Measurements from ENCODE around the gene FCHSD2.

The FCHSD2 gene

GRCh38 chr11:72962084-72962483 is 180.0 kb downstream of the FCHSD2 start:
- no peak for DNase-seq

DNA sequence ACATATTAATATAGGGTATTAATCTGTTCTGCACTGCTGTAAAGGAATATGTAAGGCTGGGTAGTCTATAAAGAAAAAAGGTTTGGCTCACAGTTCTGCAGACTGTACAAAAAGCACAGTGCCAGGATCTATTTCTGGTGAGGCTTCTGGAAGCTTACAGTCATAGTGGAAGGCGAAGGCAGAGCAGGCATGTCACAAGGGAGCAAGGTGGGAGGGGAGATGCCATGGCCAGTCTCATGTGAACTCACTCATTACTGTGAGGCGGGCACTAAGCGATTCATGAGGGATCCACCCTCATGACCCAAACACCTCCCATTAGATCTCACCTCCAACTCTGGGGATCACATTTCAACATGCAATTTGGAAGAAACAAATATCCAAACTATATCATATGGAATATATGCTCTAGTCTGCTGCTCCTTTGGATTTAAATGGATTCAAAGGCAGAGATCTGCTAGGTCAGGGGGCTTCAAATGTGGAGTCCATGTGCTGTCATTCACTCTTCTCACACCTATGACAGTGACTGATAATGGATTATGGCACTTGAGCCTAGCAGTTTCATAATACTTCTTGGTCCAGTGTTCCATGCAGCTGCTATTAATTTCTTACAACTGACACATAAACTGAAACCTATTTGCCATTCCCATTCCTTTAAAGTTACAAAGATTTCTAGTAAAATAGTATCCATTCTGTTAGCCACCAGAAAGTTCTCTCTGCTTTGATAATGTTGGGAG is 182.0 kb downstream of the FCHSD2 start:
- DNase-seq, result no peak

GRCh38 chr11:72958791-72959190 is 183.3 kb downstream of the FCHSD2 start:
- no peak for DNase-seq

DNA sequence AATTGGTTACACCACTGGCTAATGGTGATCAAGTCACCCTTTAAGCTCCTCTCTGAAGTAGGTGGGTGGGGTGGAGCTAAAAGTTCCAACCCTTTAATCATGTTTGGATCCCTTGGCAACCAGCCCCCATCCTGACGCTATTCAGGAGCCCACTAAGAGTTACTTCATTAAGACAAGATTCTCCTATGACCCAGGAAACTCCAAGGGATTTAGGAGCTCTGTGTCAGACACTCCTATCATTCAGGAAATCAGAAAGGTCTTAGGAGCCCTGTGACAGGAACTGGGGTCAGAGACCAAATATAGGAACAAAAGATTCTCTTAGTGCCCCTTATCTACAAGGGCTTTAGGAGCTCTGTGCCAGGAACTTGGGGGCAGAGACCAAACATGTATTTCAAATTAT is 186.7 kb downstream of the FCHSD2 start:
- no peak for DNase-seq

- DNase-seq, result no peak
These were observed 187.3 kb downstream of the FCHSD2 start for GRCh38 chr11:72954860-72955259.

DNA sequence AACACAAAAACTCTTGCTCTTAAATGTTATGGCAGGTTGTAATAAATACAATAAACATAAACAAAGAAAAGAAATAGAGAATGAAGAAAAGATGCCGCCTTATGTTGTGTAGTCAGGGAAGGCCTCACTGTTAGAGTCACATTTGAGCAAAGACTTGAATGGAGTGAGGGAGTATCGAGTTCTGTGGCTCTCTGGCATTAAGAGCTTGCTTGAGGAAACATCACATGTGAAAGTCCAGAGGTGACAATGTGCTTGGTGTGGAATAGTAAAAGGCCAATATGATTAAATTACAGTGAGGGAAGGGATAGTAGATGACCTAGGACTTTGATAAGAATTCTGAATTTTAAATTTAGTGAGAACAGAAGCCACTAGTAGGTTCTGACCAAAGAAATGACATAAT is 188.5 kb downstream of the FCHSD2 start:
- DNase-seq, result no peak

- no peak for DNase-seq
These were observed 190.2 kb downstream of the FCHSD2 start for GRCh38 chr11:72951888-72952287.

- no peak for DNase-seq
These were observed 190.9 kb downstream of the FCHSD2 start for GRCh38 chr11:72951193-72951592.

- no peak for DNase-seq
These were observed 191.4 kb downstream of the FCHSD2 start for GRCh38 chr11:72950685-72951084.

GRCh38 chr11:72947229-72947628 is 194.9 kb downstream of the FCHSD2 start:
- no peak for DNase-seq

- DNase-seq, result no peak
These were observed 198.5 kb downstream of the FCHSD2 start for GRCh38 chr11:72943664-72944063.

DNA sequence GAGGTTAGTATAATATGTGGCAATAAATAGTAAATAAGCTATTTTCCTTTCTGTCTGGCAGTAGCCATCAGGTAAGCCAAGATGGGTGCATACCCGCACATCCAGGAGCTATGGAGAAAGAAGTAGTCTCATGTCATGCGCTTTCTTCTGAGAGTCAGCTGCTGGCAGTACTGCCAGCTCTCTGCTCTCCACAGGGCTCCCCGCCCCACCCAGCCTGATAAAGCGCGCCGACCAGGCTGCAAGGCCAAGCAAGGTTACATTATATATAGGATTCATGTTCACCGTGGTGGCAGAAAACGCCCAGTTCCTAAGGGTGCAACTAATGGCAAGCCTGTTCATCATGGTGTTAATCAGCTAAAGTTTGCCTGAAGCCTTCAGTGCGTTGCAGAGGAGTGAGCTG is 201.7 kb downstream of the FCHSD2 start:
- no peak for DNase-seq

GRCh38 chr11:72939031-72939430 is 203.1 kb downstream of the FCHSD2 start:
- DNase-seq, result no peak

GRCh38 chr11:72937439-72937838 is 204.7 kb downstream of the FCHSD2 start:
- no peak for DNase-seq

GRCh38 chr11:72935700-72936099 is 206.4 kb downstream of the FCHSD2 start:
- DNase-seq, result peak; percentile 8

GRCh38 chr11:72932132-72932570 is 210.0 kb downstream of the FCHSD2 start:
- no peak for DNase-seq

GRCh38 chr11:72930008-72930407 is 212.1 kb downstream of the FCHSD2 start:
- DNase-seq, result no peak

- no peak for DNase-seq
These were observed 212.9 kb downstream of the FCHSD2 start for GRCh38 chr11:72929256-72929655.

GRCh38 chr11:72927380-72927779 is 214.7 kb downstream of the FCHSD2 start:
- DNase-seq, result no peak

DNA sequence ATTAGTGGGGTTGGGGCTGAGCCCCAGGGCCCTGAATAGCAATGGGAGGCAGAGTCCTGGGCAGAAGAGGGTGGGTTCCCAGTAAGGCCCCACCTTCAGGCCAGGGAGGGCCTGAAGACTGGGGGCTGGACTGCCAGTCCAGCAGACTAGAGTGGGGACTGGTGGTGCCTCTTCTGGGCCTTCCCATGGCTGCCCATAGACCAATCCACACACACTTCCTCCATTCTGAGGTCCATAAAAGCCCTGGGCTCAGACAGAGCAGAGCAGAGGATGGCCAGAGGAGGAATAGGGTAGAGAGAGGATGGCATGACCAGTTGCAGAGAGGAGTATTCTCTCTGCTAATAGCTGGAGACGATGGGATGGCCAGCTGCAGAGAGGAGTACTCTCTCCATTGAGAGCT is 216.0 kb downstream of the FCHSD2 start:
- DNase-seq, result no peak

DNA sequence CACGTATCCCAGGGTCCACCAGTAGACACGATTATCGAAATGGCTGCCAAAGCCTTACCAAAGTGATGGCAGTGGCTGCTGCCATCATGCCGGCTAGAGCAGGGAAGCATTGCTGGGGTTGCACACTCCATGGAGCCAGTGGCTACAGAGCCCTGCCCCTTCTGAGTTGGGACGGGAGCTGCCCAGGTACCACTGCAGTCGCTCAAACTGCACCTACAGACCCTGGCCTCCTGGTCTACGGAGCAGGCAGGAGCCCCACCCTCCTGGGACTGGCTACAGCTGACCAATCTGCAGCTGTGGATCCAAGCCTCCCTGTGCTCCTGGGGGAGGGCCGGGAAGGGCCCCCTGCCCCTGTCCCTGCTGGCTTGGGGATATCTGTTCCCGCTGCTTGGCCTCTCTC is 216.5 kb downstream of the FCHSD2 start:
- DNase-seq, result no peak

GRCh38 chr11:72924568-72925190 is 217.4 kb downstream of the FCHSD2 start:
- DNase-seq, result no peak

DNA sequence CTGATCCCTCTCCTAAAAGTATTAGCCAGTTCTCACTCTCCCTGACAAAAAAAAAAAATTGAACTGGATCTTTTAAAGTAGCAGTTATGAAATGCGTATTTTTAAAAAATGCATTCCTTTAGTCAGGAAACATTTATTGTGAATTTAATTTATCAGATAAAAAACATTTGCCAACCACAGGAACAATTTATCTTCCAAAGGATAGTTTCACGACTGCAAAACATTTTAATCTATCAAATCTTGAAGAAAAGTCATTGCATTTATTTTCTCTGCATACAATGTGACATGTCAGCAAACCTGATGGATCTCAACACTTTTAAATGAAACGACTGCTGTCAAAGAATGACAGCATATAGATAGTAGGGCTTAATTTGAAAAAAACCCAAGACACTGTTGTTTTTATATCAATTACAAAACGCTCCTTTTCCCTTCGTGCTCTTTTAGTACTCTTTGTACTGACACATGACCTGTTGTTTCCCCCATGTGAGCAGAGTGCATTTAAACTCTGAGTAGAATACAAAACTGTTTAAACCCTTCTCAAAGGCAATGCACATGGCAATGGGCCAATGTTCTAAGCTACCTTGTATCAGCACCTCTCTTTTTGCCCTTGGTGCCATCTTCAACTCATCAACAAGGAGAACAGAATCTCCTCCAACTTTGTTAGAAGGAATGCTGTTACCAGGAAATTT is 220.9 kb downstream of the FCHSD2 start:
- no peak for DNase-seq

GRCh38 chr11:72920001-72920400 is 222.1 kb downstream of the FCHSD2 start:
- no peak for DNase-seq
